ENCODE data around the gene SHISA6. TPM values are rescaled to one million over a fixed set of nuclear protein-coding genes. Genes with fewer than 3 reads are reported as not detected.

Gene SHISA6
- total RNA-seq, 3 donors from 2014 or later: 0.20 to 0.77 (median 0.73) TPM

GRCh38 chr17:11240041-11240840, 772 bp upstream of the SHISA6 start:
- peak in 2 of 3 donors; percentile 8 to 32 for DNase-seq

GRCh38 chr17:11241611-11242226, 706 bp downstream of the SHISA6 start:
- no peaks in the 10 kb centered on the region for H3K4me1 ChIP-seq (ENCODE audit: low read depth)
- TF ChIP-seq CTCF (IDR thresholded peaks at IDR 0.05): no peak
- no peak for ATAC-seq
- no peak overlapping the region for H3K4me3 ChIP-seq
- DNase-seq: peak in 2 of 3 donors; percentile 11 to 27
- H3K36me3 ChIP-seq (ENCODE audit: low read depth): no peaks in the 10 kb centered on the region
- H3K9me3 ChIP-seq: no peaks in the 10 kb centered on the region
- intact Hi-C loops (cut with DNase I, micrococcal nuclease): no loop called here

More at GRCh38 chr17:11240041-11240840, 772 bp upstream of the SHISA6 start:
- H3K36me3 ChIP-seq (ENCODE audit: low read depth): no peaks in the 10 kb centered on the region
- no peak for TF ChIP-seq CTCF (IDR thresholded peaks at IDR 0.05)
- no peaks in the 10 kb centered on the region for H3K9me3 ChIP-seq
- intact Hi-C loops (cut with DNase I, micrococcal nuclease): no loop called here
- peak; percentile 52 for ATAC-seq
- no peak overlapping the region for H3K4me3 ChIP-seq
- H3K4me1 ChIP-seq (ENCODE audit: low read depth): no peaks in the 10 kb centered on the region

GRCh38 chr17:11242411-11242810, 1.4 kb downstream of the SHISA6 start:
- no peak overlapping the region for H3K4me3 ChIP-seq
- ATAC-seq (no peak), DNase-seq (no peak)
- H3K36me3 ChIP-seq (ENCODE audit: low read depth): no peaks in the 10 kb centered on the region
- TF ChIP-seq CTCF (IDR thresholded peaks at IDR 0.05): no peak
- H3K9me3 ChIP-seq: no peaks in the 10 kb centered on the region
- intact Hi-C loops (cut with DNase I, micrococcal nuclease): no loop called here
- no peaks in the 10 kb centered on the region for H3K4me1 ChIP-seq (ENCODE audit: low read depth)

GRCh38 chr17:11244776-11245175, 3.8 kb downstream of the SHISA6 start:
- ATAC-seq: no peak

GRCh38 chr17:11245187-11245586, 4.2 kb downstream of the SHISA6 start:
- Histone ChIP-seq H3K36me3 (ENCODE audit: low read depth) (no peaks in the 10 kb centered on the region), H3K4me3 (no peak overlapping the region), H3K9me3 (no peaks in the 10 kb centered on the region), H3K4me1 (ENCODE audit: low read depth) (no peaks in the 10 kb centered on the region)
- ATAC-seq: no peak
- DNase-seq: no peak
- intact Hi-C loops (cut with DNase I, micrococcal nuclease): no loop called here
- TF ChIP-seq CTCF (IDR thresholded peaks at IDR 0.05): no peak

More at GRCh38 chr17:11244776-11245175, 3.8 kb downstream of the SHISA6 start:
- TF ChIP-seq CTCF (IDR thresholded peaks at IDR 0.05): no peak
- intact Hi-C loops (cut with DNase I, micrococcal nuclease): no loop called here
- Histone ChIP-seq H3K36me3 (ENCODE audit: low read depth) (no peaks in the 10 kb centered on the region), H3K9me3 (no peaks in the 10 kb centered on the region), H3K4me3 (no peak overlapping the region), H3K4me1 (ENCODE audit: low read depth) (no peaks in the 10 kb centered on the region)
- DNase-seq: no peak

Measured in mucosa of descending colon (tissue), 3 donors.